ENCODE results near the gene MTHFSD. TPM values are rescaled to one million over a fixed set of nuclear protein-coding genes. Genes with fewer than 3 reads are reported as not detected.

MTHFSD gene
- total RNA-seq, 1 experiment from 2014 or later: 40.8 TPM

- H3K36me3 ChIP-seq: peaks cover 8% of the 10 kb centered on the region
- peak overlapping the region; percentile 75 for H3K4me3 ChIP-seq
- no peak for DNase-seq
- H3K9me3 ChIP-seq: no peaks in the 10 kb centered on the region
- peaks cover 7% of the 10 kb centered on the region; the same call in 1 of the 2 replicates for H3K27me3 ChIP-seq
Observed at GRCh38 chr16:86565644-86566511, 10.8 kb upstream of the MTHFSD start.

DNA sequence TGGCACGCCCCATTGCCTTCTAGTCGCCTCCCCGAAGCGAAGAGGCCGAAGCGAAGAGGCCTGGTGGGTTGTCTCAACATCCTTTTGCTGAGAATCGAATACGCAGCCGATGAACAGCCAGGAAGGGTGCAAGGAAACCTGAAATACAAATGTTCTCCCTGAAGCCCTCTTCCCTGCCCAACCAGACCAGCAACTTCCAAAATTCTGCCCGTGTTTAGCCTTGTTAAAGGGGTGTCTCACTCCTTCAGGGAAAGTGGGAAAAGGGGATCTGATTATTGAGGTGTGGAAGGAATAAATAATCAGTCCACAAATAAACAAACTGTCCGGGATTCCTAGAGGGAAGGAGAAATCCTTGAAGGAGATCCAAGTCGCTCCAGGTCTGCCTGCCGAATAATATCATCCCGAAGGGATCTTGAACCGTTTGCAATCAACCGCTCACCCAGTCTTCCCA, 10.2 kb upstream of the MTHFSD start:
- no peak for DNase-seq
- H3K4me3 ChIP-seq: no peak overlapping the region
- H3K9me3 ChIP-seq: no peaks in the 10 kb centered on the region
- H3K27me3 ChIP-seq: peaks cover 7% of the 10 kb centered on the region; the same call in 1 of the 2 replicates
- peaks cover 3% of the 10 kb centered on the region; the same call in 1 of the 2 replicates for H3K36me3 ChIP-seq

DNA sequence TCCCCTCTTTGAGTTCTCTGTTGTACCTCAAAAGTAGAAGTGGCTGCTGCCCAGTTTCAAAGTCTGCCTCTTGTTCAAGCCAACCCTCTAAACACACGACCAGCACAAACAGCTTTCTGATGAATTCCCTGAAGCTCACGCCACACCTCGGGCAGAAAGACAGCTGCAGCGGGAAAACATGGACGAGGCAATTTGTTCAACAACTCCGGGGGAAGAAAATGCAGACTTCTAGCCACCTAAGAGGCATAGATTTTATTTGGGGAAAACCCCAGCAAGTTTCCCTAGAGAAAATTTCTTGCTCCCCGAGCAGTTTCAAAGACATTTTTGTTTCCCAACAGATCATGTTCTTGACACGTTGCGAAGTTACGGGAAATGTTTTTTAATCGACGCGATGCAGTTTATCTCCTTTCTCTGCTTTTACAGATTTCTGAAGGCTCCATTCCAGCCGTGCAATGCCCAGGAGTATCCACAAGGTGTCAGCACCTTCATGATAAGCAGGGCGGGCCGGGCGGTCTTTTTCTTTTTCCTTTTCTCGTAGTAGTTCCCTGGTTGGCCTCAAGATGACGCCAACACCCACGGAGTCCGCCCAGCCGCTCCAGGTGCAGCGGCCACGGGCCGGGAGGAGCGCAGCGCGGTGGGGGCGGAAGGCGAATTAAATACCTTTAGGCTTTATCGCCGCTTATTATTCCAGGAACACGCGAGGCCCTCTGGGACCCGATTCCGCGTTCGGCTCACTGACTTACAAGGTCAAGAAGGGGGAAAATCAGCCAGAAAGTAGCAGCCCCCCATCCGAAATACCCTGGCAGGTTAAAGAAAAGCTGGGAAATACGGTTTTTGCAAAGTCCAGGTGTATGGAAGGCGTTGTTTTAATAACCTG, 8.7 kb upstream of the MTHFSD start:
- DNase-seq: peak; percentile 94

DNA sequence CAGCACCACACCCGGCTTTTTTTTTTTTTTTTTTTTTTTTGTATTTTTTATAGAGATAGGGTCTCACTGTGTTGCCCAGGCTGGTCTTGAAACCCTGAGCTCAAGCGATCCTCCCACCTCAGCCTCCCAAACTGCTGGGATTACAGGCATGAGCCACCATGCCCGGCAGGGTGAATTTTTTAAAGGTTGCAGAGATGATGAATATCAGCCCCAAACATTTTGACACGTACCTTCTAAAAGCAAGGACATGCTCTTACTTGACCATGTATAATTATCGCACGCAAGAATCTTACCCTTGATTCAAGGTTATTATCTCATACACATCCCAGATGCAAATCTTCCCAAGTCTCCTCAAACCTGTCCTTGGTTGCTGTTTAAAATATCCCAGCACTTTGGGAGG, 7.3 kb upstream of the MTHFSD start:
- Histone ChIP-seq H3K4me3 (no peak overlapping the region), H3K36me3 (no peaks in the 10 kb centered on the region), H3K9me3 (no peaks in the 10 kb centered on the region), H3K27me3 (peaks cover 7% of the 10 kb centered on the region; the same call in 1 of the 2 replicates)
- no peak for DNase-seq

More for the DNA sequence above, 8.7 kb upstream of the MTHFSD start:
- H3K27me3 ChIP-seq: peaks cover 7% of the 10 kb centered on the region; the same call in 1 of the 2 replicates
- no peaks in the 10 kb centered on the region for H3K36me3 ChIP-seq
- H3K9me3 ChIP-seq: no peaks in the 10 kb centered on the region
- peak overlapping the region; percentile 41 for H3K4me3 ChIP-seq

DNA sequence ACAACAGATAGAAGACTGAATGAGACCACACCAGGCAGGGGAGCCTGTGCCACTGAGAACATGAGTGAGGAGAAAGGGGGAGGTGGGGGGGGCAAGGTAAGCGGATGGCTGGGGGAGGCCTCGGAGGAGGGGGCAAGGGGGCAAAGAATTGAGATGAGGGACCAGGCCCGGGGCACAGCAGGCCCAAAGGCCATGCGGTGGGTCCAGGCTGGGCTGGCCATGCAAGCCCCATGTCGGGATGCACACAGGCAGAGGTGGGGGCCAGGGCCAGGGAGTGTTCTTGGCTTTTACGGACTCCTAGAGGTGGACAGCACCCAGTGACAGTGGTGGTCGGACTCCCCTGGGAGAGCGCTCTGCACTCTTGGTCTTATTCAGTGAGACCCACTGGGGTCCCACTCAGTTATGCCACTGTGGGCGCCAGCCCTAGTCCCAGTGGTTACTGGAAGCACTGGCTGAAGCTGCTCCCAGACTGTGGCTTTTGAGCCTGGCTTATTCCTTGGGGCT, 4.8 kb upstream of the MTHFSD start:
- Histone ChIP-seq H3K4me3 (no peak overlapping the region), H3K9me3 (no peaks in the 10 kb centered on the region), H3K36me3 (peaks cover under 1% of the 10 kb centered on the region), H3K27me3 (peaks cover 3% of the 10 kb centered on the region; the same call in 1 of the 2 replicates)
- DNase-seq: no peak

- H3K36me3 ChIP-seq: peaks cover 11% of the 10 kb centered on the region
- no peaks in the 10 kb centered on the region for H3K9me3 ChIP-seq
- H3K27me3 ChIP-seq: no peaks in the 10 kb centered on the region
- no peak overlapping the region for H3K4me3 ChIP-seq
- DNase-seq: no peak
Observed at GRCh38 chr16:86558355-86559193, 3.5 kb upstream of the MTHFSD start.

GRCh38 chr16:86557587-86557986, 2.6 kb upstream of the MTHFSD start:
- Histone ChIP-seq H3K9me3 (no peaks in the 10 kb centered on the region), H3K27me3 (no peaks in the 10 kb centered on the region), H3K4me3 (no peak overlapping the region), H3K36me3 (peaks cover 19% of the 10 kb centered on the region)
- no peak for DNase-seq

DNA sequence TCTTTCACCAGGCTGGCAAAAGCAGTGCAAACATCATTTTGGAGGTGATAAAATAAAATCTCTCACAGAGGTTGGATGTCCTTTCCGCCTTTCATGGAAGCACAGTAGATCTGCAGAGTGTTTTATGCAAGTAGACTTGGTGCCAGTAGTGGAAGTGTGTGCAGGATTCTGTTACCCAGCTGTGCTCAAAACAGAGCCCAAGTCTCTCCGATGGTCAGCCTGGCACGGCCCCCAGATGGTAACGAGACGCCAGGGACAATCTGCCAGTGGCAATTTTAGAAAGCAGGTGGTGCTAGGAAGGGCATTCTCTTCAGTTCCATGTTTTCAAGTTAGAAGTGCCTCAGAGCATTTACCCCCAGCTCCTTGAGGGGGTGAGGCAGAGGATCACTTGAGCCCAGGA, 1.5 kb upstream of the MTHFSD start:
- Histone ChIP-seq H3K4me3 (no peak overlapping the region), H3K27me3 (no peaks in the 10 kb centered on the region), H3K9me3 (no peaks in the 10 kb centered on the region), H3K36me3 (peaks cover 28% of the 10 kb centered on the region)
- DNase-seq: no peak

- no peaks in the 10 kb centered on the region for H3K9me3 ChIP-seq
- H3K27me3 ChIP-seq: no peaks in the 10 kb centered on the region
- peaks cover 37% of the 10 kb centered on the region for H3K36me3 ChIP-seq
- DNase-seq: no peak
- H3K4me3 ChIP-seq: peak overlapping the region; percentile 88
Observed at GRCh38 chr16:86555704-86556075, 655 bp upstream of the MTHFSD start.

- no peak for DNase-seq
- H3K27me3 ChIP-seq: no peaks in the 10 kb centered on the region
- H3K36me3 ChIP-seq: peaks cover 46% of the 10 kb centered on the region
- H3K9me3 ChIP-seq: no peaks in the 10 kb centered on the region
- H3K4me3 ChIP-seq: peak overlapping the region; percentile 88
Observed at GRCh38 chr16:86554599-86554916, 477 bp downstream of the MTHFSD start.

DNA sequence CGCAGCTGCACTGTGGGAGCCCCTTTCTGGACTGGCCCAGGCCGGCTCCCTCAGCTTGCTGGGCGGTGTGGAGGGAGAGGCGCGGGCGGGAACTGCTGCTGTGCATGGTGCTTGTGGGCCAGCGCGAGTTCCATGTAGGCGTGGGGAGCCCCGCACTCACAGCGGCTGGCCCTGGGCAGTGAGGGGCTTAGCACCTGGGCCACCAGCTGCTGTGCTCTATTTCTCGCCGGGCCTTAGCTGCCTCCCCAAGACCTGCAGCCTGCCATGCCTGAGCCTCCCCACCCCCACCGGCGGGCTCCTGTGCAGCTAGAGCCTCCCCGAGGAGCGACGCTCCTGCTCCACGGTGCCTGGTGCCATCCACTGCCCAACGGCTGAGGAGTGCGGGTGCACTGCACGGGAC, 1.7 kb downstream of the MTHFSD start:
- DNase-seq: peak; percentile 2
- Histone ChIP-seq H3K4me3 (no peak overlapping the region), H3K36me3 (peaks cover 58% of the 10 kb centered on the region), H3K27me3 (no peaks in the 10 kb centered on the region), H3K9me3 (no peaks in the 10 kb centered on the region)

GRCh38 chr16:86550281-86550680, 4.8 kb downstream of the MTHFSD start:
- Histone ChIP-seq H3K4me3 (no peak overlapping the region), H3K9me3 (no peaks in the 10 kb centered on the region), H3K27me3 (no peaks in the 10 kb centered on the region), H3K36me3 (peaks cover 89% of the 10 kb centered on the region)
- peak; percentile 0 for DNase-seq

- Histone ChIP-seq H3K36me3 (peaks cover 92% of the 10 kb centered on the region), H3K4me3 (no peak overlapping the region)
Observed at GRCh38 chr16:86549893-86550190, 5.2 kb downstream of the MTHFSD start.

GRCh38 chr16:86549076-86549892, 5.8 kb downstream of the MTHFSD start:
- no peak overlapping the region for H3K4me3 ChIP-seq

More at GRCh38 chr16:86549893-86550190, 5.2 kb downstream of the MTHFSD start:
- Histone ChIP-seq H3K9me3 (no peaks in the 10 kb centered on the region), H3K27me3 (no peaks in the 10 kb centered on the region)
- no peak for DNase-seq

GRCh38 chr16:86547286-86547685, 7.7 kb downstream of the MTHFSD start:
- no peak for DNase-seq
- Histone ChIP-seq H3K9me3 (no peaks in the 10 kb centered on the region), H3K36me3 (peaks cover 98% of the 10 kb centered on the region), H3K4me3 (no peak overlapping the region), H3K27me3 (no peaks in the 10 kb centered on the region)

More at GRCh38 chr16:86549076-86549892, 5.8 kb downstream of the MTHFSD start:
- H3K9me3 ChIP-seq: no peaks in the 10 kb centered on the region
- H3K27me3 ChIP-seq: no peaks in the 10 kb centered on the region
- H3K36me3 ChIP-seq: peaks cover 95% of the 10 kb centered on the region
- DNase-seq: no peak

- H3K4me3 ChIP-seq: no peak overlapping the region
- no peaks in the 10 kb centered on the region for H3K27me3 ChIP-seq
- no peaks in the 10 kb centered on the region for H3K9me3 ChIP-seq
- no peak for DNase-seq
- peaks cover 98% of the 10 kb centered on the region for H3K36me3 ChIP-seq
Observed at GRCh38 chr16:86546638-86547013, 8.4 kb downstream of the MTHFSD start.
